Left colon (tissue), 2 donors: Measurements from ENCODE around the gene MAFG. TPM values are rescaled to one million over a fixed set of nuclear protein-coding genes. Genes with fewer than 3 reads are reported as not detected.

ENCODE experiments used
- ATAC-seq: fragments of 200-7000 bp; cut with Tn5 transposase; one replicate; pipeline ENCODE4 v1.9.1; 2020; ENCODE audit warnings: mild to moderate bottlenecking, moderate library complexity
- DNase-seq, 2 donors: peaks; one replicate each; pipeline ENCODE4 v3.0.0-alpha.2; 2020
- intact Hi-C, 2 donors: fragments of 100-400 bp; cut with DNase I in 1 of 2; cut with micrococcal nuclease in 1 of 2; formaldehyde crosslinking; loops; one replicate each; pipeline versions ENCODE4 v1.11.2 to v1.14.0; 2022; cut with DNase I, micrococcal nuclease
- total RNA-seq, 2 donors: library from RNA; stranded (reverse); fragmentation: NEBNext Ultra II Directional; extraction: Animal tissue kit (Norgen Biotek cat#: 25700); gene quantifications; one replicate each; pipeline ENCODE4 v1.2.1, GENCODE V29; 2021
- donor health status: DM: no; HTN: no; CAD: no.
- donor health status: DM: yes; HTN: yes; CAD: no.

The MAFG gene
- total RNA-seq, 2 donors from 2014 or later = 17.8 to 19.7 TPM

DNA sequence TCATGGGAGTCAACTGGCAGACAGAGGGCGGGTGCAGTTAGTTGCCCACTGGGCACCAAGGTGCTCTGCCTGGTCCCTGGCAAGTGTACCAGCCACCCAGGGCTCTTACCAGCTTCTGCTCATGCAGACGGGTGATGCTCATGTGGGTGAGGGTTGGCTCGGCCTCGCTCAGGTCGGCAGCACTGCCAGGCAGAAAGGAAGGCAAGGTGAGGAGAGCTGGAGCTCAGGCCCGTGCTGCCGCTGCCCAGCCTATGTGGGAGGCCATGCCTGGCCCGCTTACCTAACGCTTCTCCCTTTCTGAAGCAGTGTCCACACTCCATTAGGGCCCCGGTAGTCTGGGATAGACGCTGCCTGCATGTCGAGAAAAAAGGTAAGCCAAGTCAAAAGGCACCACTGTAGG, 12.2 kb downstream of the MAFG start:
- intact Hi-C loops = no loop called here
- no peak for DNase-seq
- no peak for ATAC-seq

DNA sequence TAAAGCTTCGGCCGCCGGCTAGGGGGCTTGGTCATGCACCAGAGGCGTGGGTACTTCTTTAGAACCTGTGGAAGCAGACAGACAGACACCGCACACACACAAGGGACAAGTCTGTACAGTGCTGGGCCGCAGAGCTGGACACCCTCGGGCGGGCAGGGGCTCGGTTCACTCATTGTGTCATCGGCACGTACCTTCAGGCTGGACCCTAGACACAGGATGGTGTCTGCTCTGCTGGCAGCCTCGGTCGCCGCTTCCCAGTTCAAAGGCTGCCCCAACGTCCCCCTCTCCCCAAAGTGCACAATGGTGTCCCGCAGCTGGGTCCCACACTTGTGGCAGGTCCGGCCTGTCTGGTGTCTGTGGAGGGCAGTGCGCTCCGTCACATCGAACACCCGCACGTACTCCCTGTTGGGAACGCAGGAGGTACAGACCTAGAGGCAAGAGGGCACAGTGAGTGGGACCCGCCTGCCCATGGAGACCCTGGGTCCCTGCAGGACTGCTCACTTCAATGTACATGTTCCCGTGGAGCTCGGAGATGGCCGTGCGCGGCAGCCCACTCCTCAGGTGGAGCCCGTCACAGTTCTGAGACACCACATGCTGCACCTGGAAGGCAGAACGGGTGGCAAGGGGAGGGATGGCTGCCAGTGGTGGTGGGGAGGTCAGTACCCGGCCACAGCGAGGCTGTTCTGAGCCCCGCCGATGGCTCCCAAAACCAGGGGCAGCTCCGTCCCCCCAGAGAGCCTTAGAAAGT, 13.3 kb downstream of the MAFG start:
- no peak for DNase-seq
- no peak for ATAC-seq
- intact Hi-C loops = no loop called here

DNA sequence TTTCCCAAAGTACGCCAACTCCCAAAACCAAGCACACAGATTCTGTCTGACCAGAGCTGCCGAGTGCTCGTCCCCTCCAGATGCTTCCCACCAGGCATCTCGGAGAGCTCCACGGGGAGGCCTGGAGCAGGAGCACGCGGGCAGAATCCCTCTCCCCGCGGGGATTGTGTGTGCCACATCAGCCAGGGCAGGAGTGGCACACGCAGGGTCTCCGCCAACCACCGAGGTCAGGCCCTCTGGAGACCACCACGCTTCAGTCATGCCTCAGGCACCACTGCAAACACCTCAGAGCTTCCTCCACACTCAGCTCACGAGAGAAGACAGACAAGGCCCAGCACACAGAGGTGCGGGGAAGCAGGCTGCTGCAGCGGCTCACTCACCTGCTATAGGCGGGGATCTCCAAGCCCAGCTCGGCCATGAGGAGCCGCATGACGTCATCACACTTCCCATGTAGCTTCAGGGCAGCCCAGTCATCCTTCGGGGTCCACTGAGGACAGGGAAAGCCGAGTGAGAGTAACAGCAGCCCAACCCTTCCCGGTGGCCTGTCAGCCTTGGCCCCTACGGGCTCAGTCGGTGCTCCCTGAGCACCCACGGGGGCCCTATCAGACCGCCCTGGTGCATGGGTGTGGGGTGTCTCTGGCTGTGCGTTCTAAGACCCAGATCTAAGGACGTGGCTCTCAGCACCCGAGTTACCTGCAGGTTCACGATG, 14.0 kb downstream of the MAFG start:
- no peak for ATAC-seq
- intact Hi-C loops = no loop called here
- no peak for DNase-seq

DNA sequence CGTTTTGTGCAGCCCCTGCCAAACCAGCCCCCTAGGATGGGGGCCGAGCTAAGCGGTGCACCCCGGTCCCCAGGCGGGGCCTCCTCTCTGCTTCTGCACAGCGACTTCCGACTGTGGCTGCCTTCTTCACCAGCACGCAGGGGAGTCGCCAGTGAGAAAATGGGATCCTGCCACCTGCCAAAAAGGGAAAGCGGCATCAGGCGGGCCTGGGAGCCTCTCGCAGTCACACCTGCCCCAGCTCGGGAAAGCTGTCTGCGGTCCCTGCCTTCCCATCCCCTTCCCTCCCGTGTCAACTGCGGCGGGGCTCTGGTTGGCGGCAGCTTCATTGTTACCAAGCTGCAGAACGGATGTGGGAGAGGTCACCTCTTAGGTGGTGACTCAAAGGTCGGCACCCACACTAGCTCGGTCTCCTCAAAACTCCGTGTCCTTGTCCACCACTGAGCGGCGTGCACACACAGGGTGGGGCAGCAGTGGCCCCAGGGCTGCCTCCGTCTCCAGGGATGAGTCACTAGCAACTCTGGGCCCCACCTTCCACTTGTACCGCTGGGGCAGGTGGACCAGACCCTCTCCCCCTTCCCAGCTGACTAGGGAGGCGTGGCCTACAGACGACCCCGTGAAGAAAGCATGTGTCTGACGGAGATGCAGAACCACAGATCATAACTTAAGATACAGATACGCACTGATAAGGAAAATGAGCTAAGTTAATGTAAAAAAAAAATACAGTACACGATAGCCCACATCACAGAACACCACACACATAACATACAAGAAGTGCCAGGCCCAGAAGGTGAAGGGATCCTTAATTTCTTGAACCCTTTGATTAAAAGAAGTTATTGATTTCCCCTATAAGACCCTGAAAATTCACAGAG, 14.9 kb downstream of the MAFG start:
- DNase-seq (no peak), ATAC-seq (no peak)
- intact Hi-C loops = no loop called here

DNA sequence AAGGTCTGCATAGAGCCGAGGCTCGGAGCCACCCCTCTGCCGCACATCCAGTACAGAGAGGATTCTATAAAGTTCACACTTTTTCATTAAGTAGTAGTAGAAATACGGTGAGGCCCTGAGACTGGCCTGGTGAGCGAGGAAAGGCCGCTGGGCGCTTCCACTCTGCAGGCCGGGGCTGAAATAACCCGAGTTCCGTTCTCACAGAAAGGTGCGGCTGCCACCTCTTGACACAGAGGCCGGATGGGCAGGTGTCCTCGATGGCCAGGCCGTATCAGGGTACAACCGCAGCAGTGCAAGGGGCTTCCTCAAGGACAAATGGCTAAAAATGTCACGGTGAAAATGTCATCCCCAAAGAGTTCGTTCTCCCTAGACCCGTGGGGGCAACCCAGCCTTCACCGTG, 15.6 kb downstream of the MAFG start:
- ATAC-seq (no peak), DNase-seq (no peak)
- intact Hi-C loops = no loop called here

DNA sequence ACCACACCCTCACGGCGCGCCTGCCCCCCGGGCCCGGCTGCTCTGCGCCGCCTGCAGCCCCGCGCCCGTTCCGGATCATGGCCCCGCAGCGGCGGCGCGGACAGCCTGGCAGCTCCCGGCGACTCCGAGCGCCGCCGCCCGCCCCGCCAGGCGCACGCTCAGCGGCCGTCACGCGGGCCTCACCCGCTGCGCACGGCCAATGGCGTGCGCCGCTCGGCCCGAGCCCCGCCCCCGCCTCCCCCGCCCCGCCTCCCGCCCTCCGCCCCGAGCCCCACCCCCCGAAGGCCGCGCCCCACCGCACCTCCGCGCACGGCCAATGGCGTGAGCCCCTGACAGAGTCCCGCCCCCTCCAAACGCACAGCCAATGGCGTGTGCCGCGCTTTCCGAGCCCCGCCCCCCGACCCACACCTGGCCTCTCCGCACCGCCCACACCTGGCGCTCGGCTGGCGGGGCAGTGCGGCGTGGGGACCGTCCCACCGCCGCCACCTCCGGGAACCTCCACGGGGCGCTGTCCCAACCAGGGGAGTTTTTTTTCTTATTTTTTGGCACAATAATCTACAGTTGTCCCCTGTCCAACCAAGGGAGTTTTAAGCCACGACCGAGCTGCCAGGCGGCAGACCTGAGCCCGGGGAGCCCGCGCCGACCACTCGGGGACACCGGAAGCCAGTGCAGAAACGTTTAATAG, 16.1 kb downstream of the MAFG start, which contains the start of gene PCYT2:
Gene PCYT2 (minus strand): TSS at position 123 of the 685 bp plus-strand sequence. CDS start 44 bp downstream, at position 79.
- intact Hi-C loops = no loop called here
- peak; percentile 88 for ATAC-seq
- DNase-seq = peak; percentile 95

DNA sequence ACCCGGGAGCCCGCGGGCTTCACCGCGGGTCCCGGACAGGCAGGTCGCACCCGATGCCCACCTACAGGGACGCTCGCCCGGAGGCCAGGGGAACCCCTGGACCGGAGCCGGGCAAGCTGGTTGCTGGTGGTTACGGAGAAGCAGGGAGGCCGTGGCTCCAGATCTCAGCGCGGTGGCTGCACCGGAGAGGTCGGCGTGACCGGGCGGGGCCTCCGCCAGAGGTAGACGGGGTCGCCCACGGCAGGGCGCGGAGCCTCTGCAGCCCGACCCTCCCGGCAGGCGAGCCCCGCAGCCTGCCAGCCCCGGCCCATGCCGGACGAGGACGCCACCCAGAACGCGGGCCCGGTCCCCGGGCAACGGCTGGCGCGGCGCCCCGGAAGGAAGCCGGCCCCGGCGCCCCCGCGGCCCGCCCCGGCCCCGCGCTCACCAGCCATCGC, 16.7 kb downstream of the MAFG start:
- intact Hi-C loops = no loop called here
- DNase-seq (no peak), ATAC-seq (peak; percentile 13)

DNA sequence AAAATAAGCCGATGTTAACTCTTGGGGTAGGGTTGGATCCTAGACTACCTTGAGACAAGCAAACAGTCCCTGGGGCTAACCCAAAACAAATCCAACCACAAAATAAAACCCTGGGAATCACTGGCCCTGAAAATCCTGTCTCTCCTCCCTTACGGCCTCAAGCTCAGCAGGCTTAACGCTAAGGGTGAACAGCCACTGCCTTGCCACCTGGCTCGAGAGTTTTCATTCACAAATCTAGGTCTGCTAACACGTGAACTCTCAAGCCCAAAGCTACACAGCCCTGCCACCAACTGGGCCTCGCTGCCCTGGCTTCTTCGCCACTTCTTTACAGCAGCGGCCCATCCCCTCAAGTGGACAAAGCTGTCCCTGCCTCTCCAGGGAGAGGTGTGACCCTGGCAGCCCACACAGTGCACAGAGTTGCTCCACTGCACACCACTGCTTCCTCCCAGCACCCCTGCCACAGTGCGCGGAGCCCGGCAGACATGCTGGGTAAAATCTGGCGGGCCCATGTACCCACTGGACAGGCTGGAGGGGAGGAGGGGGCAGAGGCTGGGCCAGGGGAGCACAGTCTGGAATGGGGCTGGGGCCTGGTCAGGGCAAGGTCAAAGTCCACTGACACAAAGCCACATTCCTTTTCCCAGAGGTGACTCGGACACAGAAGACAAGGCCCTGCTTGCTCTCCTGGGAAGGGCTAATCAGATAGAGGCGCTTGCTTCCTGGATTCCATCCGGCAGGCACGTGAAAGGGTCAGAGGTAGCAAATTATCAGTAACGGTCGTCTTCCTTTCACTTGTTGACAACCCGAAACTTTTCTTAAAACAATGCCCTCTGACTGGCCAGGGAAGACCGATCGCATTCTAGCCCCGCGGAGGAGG, 17.3 kb downstream of the MAFG start:
- ATAC-seq (peak; percentile 60), DNase-seq (peak; percentile 43 to 69)
- intact Hi-C loops = no loop called here

DNA sequence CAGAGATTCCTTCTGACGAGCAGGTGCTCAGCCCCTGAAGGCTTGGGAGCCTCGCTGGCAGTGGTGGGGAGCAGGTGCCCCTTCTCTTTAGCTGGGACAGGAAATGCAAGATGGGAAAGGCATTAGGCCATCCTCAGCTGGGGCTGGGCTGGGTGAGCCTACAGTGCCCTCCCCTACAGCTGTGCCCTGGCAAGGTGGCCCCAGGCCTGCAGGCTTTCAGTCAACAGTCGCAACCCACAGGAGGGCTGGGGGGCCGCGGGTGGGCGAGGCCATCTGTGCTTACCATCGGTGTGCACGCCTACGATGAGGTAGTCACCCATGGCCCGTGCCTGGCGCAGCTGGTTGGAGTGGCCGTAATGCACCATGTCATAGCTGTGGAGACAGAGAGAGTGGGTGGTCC, 18.3 kb downstream of the MAFG start:
- DNase-seq = no peak
- no peak for ATAC-seq
- intact Hi-C loops = no loop called here

DNA sequence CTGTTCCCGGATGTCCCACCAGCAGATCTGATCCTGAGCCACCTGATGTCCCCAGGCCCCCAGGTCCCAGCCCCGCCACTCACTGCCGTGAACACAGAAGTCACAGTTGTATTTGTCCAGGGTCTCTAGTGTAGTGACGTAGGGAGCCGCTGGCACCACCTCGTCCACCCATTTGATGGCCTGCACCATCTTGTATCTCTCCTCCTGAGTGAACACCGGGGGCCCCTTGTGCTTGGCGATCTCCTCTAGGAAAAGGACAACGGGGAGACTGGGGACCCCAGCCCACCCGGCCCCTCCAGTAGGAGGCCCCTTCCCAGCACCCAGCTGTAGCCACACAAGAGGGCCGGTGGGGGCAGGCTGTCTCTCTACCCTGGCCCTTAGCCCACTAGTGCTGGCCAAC, 18.7 kb downstream of the MAFG start:
- ATAC-seq (no peak), DNase-seq (no peak)
- intact Hi-C loops = no loop called here

DNA sequence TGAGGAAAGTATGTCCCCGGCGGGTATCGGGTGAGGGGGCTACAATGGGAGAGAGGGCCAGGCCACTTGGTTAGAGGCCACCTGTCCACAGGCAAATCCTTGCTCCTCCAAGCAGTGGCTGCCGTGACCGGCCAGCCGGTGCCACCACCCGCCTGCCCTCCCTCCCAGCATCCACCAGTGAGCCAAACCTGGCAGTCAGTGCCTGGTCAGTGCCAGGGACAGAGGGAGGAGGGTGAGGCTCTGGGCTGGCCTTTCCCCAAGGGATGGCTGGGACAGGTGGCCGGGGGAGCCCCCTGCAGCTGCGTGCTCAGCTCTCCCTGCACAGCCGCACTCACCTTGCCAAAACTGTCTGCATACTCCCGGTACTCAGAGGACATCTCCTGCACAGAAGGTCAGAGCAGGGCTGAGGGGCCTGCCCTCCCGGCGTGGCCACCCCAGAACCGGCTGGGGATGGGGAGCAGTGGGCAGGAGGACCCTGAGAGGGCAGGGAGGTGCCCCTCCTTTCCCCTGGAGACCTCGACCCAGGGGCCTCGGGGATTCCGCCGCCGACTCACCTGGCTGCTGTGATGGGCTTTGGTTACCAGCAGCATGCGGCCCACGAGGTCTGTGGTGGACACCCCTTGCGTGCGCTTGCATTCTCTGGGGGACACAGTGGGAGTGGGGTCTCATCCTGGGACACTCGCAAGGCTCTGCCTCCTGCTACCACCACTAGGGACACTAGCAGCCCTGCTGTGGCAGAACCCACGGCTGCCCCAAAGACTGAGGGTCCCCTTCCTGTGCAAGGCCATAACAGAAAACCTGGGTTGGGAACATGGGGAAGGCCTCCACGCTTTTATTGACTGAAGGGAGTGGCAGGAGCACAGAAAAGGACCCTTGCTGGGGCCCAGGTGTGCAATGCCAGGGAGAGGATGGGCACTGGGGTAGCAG, 20.1 kb downstream of the MAFG start:
- intact Hi-C loops = no loop called here
- DNase-seq (no peak), ATAC-seq (no peak)

DNA sequence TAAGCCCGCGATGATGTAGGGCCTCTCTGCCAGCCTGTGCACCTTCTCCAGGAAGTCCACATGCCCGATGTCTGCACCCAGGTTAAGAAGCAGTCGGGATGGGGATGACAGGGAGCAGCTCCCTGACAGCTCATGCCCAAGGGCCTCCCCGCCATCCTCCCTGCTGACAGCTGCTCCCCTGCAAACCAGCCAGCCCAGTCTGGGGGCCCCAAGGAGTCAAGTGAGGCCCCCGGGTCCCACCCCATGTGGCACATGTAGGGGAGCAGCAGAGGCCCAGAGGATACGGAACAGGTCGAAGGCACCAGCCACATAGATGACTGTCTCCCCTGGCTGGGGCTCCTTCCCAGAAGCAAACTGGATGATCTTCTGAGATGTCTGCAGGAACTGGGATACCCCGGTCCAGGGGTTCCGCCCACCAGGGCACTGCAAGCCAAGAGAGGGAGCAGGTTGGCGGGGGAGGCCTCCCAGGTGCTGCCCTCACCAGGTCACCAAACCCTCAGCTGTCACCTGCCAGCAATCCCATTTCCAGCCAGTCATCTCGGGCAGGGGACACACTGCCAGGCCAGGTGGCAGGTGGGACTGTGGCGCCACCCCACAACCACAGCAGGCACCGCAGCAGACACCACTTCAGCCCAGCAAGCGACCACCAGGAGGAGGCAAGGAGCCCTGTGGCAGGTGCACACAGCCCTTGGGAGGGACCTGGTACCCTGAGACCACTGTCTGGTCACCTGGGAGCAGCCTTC, 20.9 kb downstream of the MAFG start:
- intact Hi-C loops = no loop called here
- no peak for DNase-seq
- ATAC-seq = no peak

DNA sequence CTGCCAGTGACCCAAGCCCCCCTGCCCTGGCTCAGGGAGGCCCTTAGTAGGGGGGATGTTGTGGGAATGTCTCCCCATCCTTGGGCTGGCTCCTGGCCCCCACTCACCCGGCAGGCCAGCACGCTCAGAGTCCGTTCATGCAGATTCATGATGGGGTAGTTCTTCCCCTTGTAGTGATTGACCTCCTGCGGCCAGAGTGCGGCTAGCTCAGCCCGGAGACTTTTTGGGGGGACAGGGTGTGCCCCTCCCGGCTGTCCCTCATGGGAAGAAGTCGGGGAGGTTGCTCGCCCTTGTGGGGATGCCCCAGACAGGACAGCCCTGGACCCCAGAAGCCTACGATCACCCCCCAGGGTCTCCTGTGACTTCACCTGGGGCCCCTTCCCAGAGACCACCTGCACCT, 21.5 kb downstream of the MAFG start:
- ATAC-seq = no peak
- intact Hi-C loops = no loop called here
- DNase-seq = no peak

DNA sequence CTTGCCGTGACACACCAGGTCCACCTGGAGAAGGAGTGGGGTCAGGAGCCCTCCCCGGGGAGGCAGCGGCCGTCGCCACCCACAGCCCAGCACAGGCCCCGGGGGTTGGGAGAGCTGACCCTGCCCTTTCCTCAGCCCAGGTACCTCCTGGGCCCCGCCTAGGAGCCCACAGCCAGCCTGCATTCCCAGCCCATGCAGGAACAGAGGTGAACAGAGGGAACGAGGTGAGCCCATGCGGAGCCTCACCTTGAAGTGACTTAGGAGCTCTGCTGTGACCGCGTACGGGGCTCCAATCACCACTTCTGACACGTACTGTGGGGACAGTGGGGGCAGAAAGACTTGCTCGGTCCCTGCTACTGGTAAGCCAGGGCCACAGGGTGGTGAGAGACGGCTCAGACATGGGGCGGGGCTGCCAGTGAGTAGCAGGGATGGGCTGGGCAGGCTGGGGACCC, 22.1 kb downstream of the MAFG start:
- ATAC-seq (no peak), DNase-seq (no peak)
- intact Hi-C loops = no loop called here

DNA sequence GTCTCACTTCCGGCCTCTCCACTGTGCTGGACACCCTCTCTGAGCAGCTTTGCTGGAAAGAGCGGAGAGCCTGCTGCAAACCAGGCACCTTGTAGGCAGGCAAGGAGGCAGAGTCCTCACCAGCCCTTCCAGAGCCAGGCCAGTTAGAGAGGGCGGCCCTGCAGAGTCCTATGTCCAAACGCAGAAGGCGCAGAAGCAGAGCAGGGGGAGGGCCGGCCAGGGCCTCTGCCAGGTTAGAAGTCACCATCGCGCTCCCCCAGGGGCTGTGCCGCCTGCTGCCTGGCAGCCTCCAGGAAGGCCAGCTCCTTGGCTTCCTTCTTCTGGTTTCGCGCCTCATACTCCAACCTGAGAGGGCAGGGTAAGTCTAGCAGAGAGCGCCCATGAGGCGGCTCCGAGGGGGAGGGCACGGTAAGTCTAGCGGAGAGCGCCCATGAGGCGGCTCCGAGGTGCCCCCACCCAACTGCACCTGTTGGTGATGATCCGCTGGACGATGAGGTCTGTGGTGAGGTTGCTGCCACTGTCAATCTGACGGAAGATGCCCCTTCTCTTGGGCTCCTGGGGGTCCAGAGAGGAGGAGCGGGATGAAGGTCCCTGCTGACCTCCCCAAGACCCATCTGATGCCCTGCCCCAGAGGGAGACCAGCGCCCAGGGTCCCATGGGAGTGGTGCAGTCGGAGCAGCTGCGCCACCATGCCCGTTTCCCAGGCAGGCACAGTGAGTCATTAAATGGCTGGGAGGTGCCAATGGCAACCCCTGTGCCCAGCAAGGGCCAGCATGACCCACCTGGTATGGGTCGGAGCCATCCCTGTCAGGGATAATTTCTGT, 22.7 kb downstream of the MAFG start:
- DNase-seq (no peak), ATAC-seq (no peak)
- intact Hi-C loops = no loop called here
